Adrenal gland (tissue), 5 donors: ENCODE data around the gene PDK4.

ENCODE experiments used
- CTCF ChIP-seq, 6 experiments: fragments of 450-650 bp in 4 of 6; fragments of 200-600 bp in 2 of 6; sonication (generic) in 1 of 6; IDR thresholded peaks; 1 replicate in 5 of 6; 2 replicates in 1 of 6; pipeline versions ENCODE4 v1.5.1 to v1.8.0; 2016 to 2021; ENCODE audit warnings: antibody characterized with exemption in 6 of 6, mild to moderate bottlenecking in 2 of 6, moderate library complexity in 1 of 6
- POLR2A ChIP-seq, 2 donors: fragments of 450-650 bp; IDR thresholded peaks; one replicate each; pipeline ENCODE4 v1.6.1; 2017; ENCODE audit warnings: antibody characterized with exemption in 2 of 2, mild to moderate bottlenecking in 2 of 2, moderate library complexity in 1 of 2
- donor health status: DM: no; HTN: no; CAD: no.

DNA sequence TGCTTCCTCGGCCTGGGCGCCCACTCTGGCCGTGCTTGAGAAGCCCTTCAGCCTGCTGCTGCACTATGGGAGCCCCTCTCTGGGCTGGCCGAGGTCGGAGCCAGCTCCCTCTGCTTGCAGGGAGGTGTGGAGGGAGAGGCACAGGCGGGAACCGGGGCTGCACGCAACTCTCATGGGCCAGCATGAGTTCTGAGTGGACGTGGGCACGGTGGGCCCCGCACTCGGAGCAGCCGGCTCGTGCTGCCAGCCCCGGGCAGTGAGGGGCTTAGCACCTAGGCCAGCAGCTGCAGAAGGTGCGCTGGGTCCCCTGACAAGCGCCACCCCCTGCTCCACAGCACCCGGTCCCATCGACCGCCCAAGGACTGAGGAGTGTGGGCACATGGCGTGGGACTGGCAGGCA is 9.0 kb upstream of the PDK4 start:
- TF ChIP-seq CTCF (IDR thresholded peaks at IDR 0.05) (no peak), POLR2A (IDR thresholded peaks at IDR 0.05) (no peak)
